Naive B cell (primary cell): Measurements from ENCODE around the gene ERN1. TPM values are rescaled to one million over a fixed set of nuclear protein-coding genes. Genes with fewer than 3 reads are reported as not detected.
"Not testable (repeated sequence)": the region's sequence is repeated elsewhere in the genome, so short reads cannot be mapped to it uniquely, and the experiment has no call there.

ENCODE experiments used
- ATAC-seq, 2 donors: fragments of 150-1000 bp; cut with Tn5 transposase; 2 replicates each; pipeline ENCODE4 v1.10.0; 2021; ENCODE audit warnings: low read depth in 2 of 2, mild to moderate bottlenecking in 2 of 2, moderate library complexity in 2 of 2
- DNase-seq: peaks from one replicate; pipeline ENCODE4 v3.0.0; 2022
- H3K27ac Mint-ChIP-seq, 6 donors: one replicate each; pipeline ENCODE4 v1.8.0; 2020 to 2022; ENCODE audit warnings: mild to moderate bottlenecking in 6 of 6, mixed read lengths in 6 of 6, moderate library complexity in 5 of 6, inconsistent platforms in 2 of 6
- H3K27me3 Mint-ChIP-seq, 3 donors: one replicate each; pipeline ENCODE4 v1.8.0; 2021 to 2022; ENCODE audit warnings: mixed read lengths in 3 of 3, mild to moderate bottlenecking in 1 of 3
- H3K36me3 Mint-ChIP-seq, 2 donors: one replicate each; pipeline ENCODE4 v1.8.0; 2020 to 2022; ENCODE audit warnings: mixed read lengths in 2 of 2, inconsistent platforms in 1 of 2, mild to moderate bottlenecking in 1 of 2
- H3K4me1 Mint-ChIP-seq, 3 donors: one replicate each; pipeline ENCODE4 v1.8.0; 2020 to 2022; ENCODE audit warnings: mixed read lengths in 3 of 3, inconsistent platforms in 1 of 3, mild to moderate bottlenecking in 1 of 3, moderate library complexity in 1 of 3
- H3K4me3 Mint-ChIP-seq, 8 donors: one replicate each; pipeline ENCODE4 v1.8.0; 2020 to 2022; ENCODE audit warnings: mild to moderate bottlenecking in 8 of 8, mixed read lengths in 8 of 8, moderate library complexity in 8 of 8, inconsistent platforms in 2 of 8
- H3K9me3 Mint-ChIP-seq, 7 donors: one replicate each; pipeline ENCODE4 v1.8.0; 2020 to 2022; ENCODE audit warnings: mixed read lengths in 7 of 7, mild to moderate bottlenecking in 5 of 7, inconsistent platforms in 2 of 7, moderate library complexity in 1 of 7
- polyA plus RNA-seq, 6 donors: library from polyadenylated mRNA; unstranded; fragments of 300-500 nt; fragmentation: Illumina TruSeq; gene quantifications; one replicate each; pipeline ENCODE4 v1.2.3, GENCODE V29; 2021; ENCODE audit warnings: low read depth in 6 of 6

ERN1 gene
- polyA plus RNA-seq, 6 donors from 2014 or later = 2.2 to 5.1 (median 4.2) TPM

DNA sequence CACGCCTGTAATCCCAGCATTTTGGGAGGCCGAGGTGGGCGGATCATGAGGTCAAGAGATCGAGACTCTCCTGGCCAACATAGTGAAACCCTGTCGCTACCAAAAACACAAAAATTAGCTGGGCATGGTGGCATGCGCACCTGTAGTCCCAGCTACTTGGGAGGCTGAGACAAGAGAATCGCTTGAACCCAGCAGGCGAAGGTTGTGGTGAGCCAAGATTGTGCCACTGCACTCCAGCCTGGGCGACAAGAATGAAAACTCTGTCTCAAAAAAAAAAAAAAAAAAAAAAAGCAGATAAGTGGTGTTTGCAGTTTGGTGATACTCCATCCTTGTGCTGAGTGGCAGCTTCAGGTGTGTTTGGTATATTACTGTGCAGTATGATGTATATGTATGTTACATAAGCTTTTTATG is 110.4 kb downstream of the ERN1 start:
- not testable (repeated sequence) for DNase-seq, H3K36me3 Mint-ChIP-seq, H3K9me3 Mint-ChIP-seq, H3K27me3 Mint-ChIP-seq
- peaks cover 50 to 88% (median 70%) of the 10 kb centered on the region in 3 donors for H3K4me1 Mint-ChIP-seq
- H3K27ac Mint-ChIP-seq = peak overlapping the region; percentile 99 to 100 (median 100)
- H3K4me3 Mint-ChIP-seq = peak overlapping the region; percentile 91 to 100 (median 97)
- ATAC-seq = peak in 1 of 2 donors; percentile 2

DNA sequence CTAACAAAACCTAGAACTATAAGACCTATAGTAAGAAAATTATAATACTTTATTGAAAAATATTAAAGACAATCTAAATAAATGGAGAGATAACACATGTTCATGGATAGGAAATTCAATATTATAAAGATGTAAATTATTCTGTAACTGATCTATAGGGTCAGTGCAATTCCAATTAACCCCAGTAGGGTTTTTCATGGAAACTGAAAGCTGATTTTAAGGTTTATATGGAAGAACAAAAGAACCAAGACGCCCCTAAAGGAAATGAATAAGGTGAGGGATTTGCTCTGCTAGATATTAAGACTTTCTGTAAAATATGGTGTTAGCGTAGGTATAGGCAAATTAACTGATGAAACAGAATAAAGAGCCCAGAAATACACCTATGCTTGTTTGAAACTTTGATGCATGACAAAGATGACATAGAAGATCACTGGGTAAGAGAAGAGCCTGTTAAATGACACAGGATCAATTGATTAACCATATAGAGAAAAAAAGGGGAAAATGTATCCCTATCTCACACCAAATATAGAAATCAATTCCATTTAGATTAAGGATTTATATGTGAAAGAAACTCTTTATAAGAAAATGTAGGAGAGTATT is 112.5 kb downstream of the ERN1 start:
- Mint-ChIP-seq H3K4me3 (peak overlapping the region; percentile 88 to 100 (median 94)), H3K27me3 (no peaks in the 10 kb centered on the region), H3K36me3 (peaks cover 0 to 5% of the 10 kb centered on the region in 2 donors), H3K4me1 (peaks cover 59 to 90% (median 78%) of the 10 kb centered on the region in 3 donors), H3K27ac (peak overlapping the region; percentile 92 to 100 (median 100)), H3K9me3 (peaks cover 0 to 2% (median 0%) of the 10 kb centered on the region in 7 donors)
- ATAC-seq = no peak
- DNase-seq = no peak

DNA sequence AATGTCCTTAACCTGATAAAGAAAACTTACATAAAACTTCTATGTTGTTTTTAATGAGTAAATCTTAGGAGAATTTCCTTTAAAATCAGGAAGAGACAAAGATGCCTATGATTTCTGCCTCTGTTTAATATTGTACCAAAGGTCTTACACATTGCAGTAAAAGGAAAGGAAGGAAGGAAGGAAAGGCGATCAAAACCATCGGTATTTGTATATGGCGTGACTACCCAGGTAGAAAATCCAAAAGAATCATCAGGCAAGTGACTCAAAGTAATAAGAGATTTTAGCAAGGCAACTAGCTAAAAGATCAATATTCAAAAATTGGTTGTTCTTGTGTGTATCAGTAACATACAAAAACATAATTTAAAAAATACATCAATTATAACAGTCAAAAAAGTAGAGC is 113.0 kb downstream of the ERN1 start:
- Mint-ChIP-seq H3K9me3 (peaks cover 0 to 2% (median 0%) of the 10 kb centered on the region in 7 donors), H3K27ac (peak overlapping the region; percentile 65 to 99 (median 92)), H3K4me3 (peak overlapping the region; percentile 80 to 98 (median 88)), H3K27me3 (no peaks in the 10 kb centered on the region), H3K4me1 (peaks cover 55 to 90% (median 76%) of the 10 kb centered on the region in 3 donors), H3K36me3 (peaks cover 0 to 5% of the 10 kb centered on the region in 2 donors)
- ATAC-seq (no peak), DNase-seq (no peak)

DNA sequence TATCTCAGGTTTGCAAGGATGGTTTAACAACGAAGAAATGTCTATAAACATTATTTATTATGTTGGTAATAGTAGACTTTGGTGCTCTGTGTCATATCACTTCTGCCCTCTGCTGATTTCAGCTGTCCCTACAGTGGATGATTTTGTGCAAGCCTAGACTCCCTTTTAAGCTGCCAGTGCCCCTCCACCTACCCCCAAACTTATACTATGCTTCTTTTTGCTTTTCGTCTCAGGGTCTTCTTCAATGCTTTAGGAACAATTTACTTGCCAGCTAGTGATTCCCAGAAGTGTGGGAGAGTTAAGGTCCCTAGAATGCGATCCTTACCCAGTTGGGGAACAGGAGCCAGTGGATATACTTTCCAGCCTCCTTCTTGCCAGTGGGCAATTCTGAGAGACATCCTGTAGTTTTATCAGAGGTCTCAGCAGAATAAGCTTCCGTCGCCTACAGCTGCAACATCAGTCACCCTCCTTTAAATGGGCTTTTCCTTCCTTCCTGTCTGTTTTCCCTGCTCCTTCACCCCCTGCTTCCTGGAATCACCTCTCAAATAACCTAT is 113.6 kb downstream of the ERN1 start:
- Mint-ChIP-seq H3K9me3 (peaks cover 0 to 2% (median 0%) of the 10 kb centered on the region in 7 donors), H3K4me1 (peaks cover 56 to 90% (median 78%) of the 10 kb centered on the region in 3 donors), H3K27ac (peak overlapping the region; percentile 65 to 99 (median 92)), H3K27me3 (no peaks in the 10 kb centered on the region), H3K36me3 (peaks cover 0 to 5% of the 10 kb centered on the region in 2 donors), H3K4me3 (peak overlapping the region; percentile 80 to 98 (median 88))
- no peak for ATAC-seq
- no peak for DNase-seq

GRCh38 chr17:64015447-64015846 is 114.5 kb downstream of the ERN1 start:
- Mint-ChIP-seq H3K9me3 (no peaks in the 10 kb centered on the region), H3K36me3 (peaks cover 0 to 5% of the 10 kb centered on the region in 2 donors), H3K4me3 (peak overlapping the region; percentile 47 to 95 (median 76)), H3K27ac (peak overlapping the region in 5 of 6 donors; percentile 11 to 99 (median 89)), H3K27me3 (no peaks in the 10 kb centered on the region), H3K4me1 (peaks cover 58 to 90% (median 78%) of the 10 kb centered on the region in 3 donors)
- DNase-seq = no peak
- ATAC-seq = no peak

- peak overlapping the region in 6 of 8 donors; percentile 2 to 61 (median 16) for H3K4me3 Mint-ChIP-seq
- peaks cover 56 to 92% (median 82%) of the 10 kb centered on the region in 3 donors for H3K4me1 Mint-ChIP-seq
- H3K27ac Mint-ChIP-seq = peak overlapping the region in 3 of 6 donors; percentile 30 to 82 (median 42)
- H3K36me3 Mint-ChIP-seq = peaks cover 0 to 6% of the 10 kb centered on the region in 2 donors
- H3K9me3 Mint-ChIP-seq = no peaks in the 10 kb centered on the region
- H3K27me3 Mint-ChIP-seq = no peaks in the 10 kb centered on the region
- ATAC-seq = no peak
- DNase-seq = no peak
Observed at GRCh38 chr17:64009571-64010402, 120.2 kb downstream of the ERN1 start.

DNA sequence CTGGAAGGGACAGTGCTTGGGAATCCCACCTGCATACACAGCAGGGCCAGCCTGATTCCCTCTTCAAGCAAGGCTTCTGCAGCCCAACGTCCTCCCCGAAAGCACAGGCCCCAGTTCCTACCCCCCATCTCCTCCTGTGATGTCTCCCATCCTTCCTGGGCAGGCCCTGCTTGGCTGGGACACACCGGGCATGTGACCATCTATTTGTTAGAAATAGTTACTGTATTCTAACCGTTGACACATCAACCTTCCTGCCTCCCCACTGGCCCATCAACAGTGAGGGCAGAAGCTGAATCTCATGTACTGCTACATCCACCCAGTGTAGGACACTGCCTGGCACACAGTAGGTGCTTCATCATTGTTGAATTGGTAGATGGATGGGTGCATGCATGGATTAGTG is 121.1 kb downstream of the ERN1 start:
- peaks cover 0 to 6% of the 10 kb centered on the region in 2 donors for H3K36me3 Mint-ChIP-seq
- DNase-seq (no peak), ATAC-seq (no peak)
- H3K9me3 Mint-ChIP-seq = no peaks in the 10 kb centered on the region
- H3K27ac Mint-ChIP-seq = no peak overlapping the region
- H3K27me3 Mint-ChIP-seq = no peaks in the 10 kb centered on the region
- H3K4me1 Mint-ChIP-seq = peaks cover 48 to 86% (median 72%) of the 10 kb centered on the region in 3 donors
- peak overlapping the region in 1 of 8 donors; percentile 34 for H3K4me3 Mint-ChIP-seq

GRCh38 chr17:64008346-64008745 is 121.6 kb downstream of the ERN1 start:
- peak overlapping the region in 2 of 6 donors; percentile 26 to 67 for H3K27ac Mint-ChIP-seq
- peak overlapping the region in 2 of 8 donors; percentile 34 to 60 for H3K4me3 Mint-ChIP-seq
- H3K36me3 Mint-ChIP-seq = peaks cover 0 to 6% of the 10 kb centered on the region in 2 donors
- no peak for DNase-seq
- H3K27me3 Mint-ChIP-seq = no peaks in the 10 kb centered on the region
- ATAC-seq = no peak
- H3K4me1 Mint-ChIP-seq = peaks cover 44 to 82% (median 70%) of the 10 kb centered on the region in 3 donors
- H3K9me3 Mint-ChIP-seq = no peaks in the 10 kb centered on the region

- ATAC-seq = no peak
- H3K4me1 Mint-ChIP-seq = peaks cover 44 to 78% (median 65%) of the 10 kb centered on the region in 3 donors
- H3K27me3 Mint-ChIP-seq = no peaks in the 10 kb centered on the region
- H3K9me3 Mint-ChIP-seq = no peaks in the 10 kb centered on the region
- peaks cover 0 to 6% of the 10 kb centered on the region in 2 donors for H3K36me3 Mint-ChIP-seq
- no peak overlapping the region for H3K4me3 Mint-ChIP-seq
- no peak for DNase-seq
- peak overlapping the region in 2 of 6 donors; percentile 53 to 67 for H3K27ac Mint-ChIP-seq
Observed at GRCh38 chr17:64007838-64008282, 122.1 kb downstream of the ERN1 start.

GRCh38 chr17:64007089-64007837 is 122.7 kb downstream of the ERN1 start:
- ATAC-seq, DNase-seq, H3K9me3 Mint-ChIP-seq, H3K36me3 Mint-ChIP-seq, H3K27me3 Mint-ChIP-seq: not testable (repeated sequence)
- Mint-ChIP-seq H3K4me3 (peak overlapping the region in 2 of 8 donors; percentile 16 to 69), H3K27ac (peak overlapping the region in 1 of 6 donors; percentile 36), H3K4me1 (peaks cover 41 to 72% (median 62%) of the 10 kb centered on the region in 3 donors)

GRCh38 chr17:64006361-64007088 is 123.4 kb downstream of the ERN1 start:
- Mint-ChIP-seq H3K36me3 (peaks cover 0 to 6% of the 10 kb centered on the region in 2 donors), H3K4me1 (peaks cover 36 to 65% (median 56%) of the 10 kb centered on the region in 3 donors), H3K4me3 (peak overlapping the region in 1 of 8 donors; percentile 69), H3K9me3 (no peaks in the 10 kb centered on the region), H3K27ac (peak overlapping the region in 4 of 6 donors; percentile 42 to 72 (median 52)), H3K27me3 (no peaks in the 10 kb centered on the region)
- no peak for DNase-seq
- no peak for ATAC-seq

GRCh38 chr17:64005734-64006167 is 124.2 kb downstream of the ERN1 start:
- Mint-ChIP-seq H3K9me3 (no peaks in the 10 kb centered on the region), H3K4me3 (peak overlapping the region in 2 of 8 donors; percentile 47 to 51), H3K36me3 (peaks cover 0 to 6% of the 10 kb centered on the region in 2 donors), H3K27ac (peak overlapping the region in 4 of 6 donors; percentile 26 to 87 (median 74)), H3K27me3 (no peaks in the 10 kb centered on the region), H3K4me1 (peaks cover 34 to 57% (median 48%) of the 10 kb centered on the region in 3 donors)
- DNase-seq = no peak
- ATAC-seq = no peak
